ENCODE data around the gene PLEKHG2. TPM values are rescaled to one million over a fixed set of nuclear protein-coding genes. Genes with fewer than 3 reads are reported as not detected.
A peak's percentile ranks its signal among the peaks of the same experiment; 100 is the strongest.

PLEKHG2 gene
- total and polyA plus RNA-seq, 9 of the 15 experiments (the other 6 are each of a cell fraction or from before 2014, with no cell fraction given) = 0.98 to 45.7 (median 9.8) TPM

DNA sequence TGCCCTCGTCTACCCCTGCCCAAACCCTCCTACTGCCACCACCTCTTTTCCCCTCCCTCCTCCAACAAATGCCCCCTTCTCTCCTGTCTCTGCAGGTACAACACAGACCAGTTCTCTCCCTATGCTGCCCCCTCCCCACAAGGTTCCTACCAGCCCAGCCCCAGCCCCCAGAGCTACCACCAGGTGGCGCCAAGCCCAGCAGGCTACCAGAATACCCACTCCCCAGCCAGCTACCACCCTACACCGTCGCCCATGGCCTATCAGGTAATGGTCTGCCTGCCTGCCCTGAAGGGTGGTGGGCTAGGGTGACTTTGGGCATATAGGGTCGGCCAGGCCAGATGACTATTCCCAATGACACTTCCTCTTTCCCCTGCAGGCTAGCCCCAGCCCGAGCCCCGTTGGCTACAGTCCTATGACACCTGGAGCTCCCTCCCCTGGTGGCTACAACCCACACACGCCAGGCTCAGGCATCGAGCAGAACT lies 61.7 kb downstream of the PLEKHG2 start (continued):
- TF ChIP-seq EHMT2 (IDR thresholded peaks at IDR 0.05) = no peak
- peak; percentile 76 for TF ChIP-seq ZBTB7A (IDR thresholded peaks at IDR 0.05; ENCODE audit: borderline replicate concordance, control insufficient read depth, low read depth, low read length)
- TF ChIP-seq, protein P1, sequence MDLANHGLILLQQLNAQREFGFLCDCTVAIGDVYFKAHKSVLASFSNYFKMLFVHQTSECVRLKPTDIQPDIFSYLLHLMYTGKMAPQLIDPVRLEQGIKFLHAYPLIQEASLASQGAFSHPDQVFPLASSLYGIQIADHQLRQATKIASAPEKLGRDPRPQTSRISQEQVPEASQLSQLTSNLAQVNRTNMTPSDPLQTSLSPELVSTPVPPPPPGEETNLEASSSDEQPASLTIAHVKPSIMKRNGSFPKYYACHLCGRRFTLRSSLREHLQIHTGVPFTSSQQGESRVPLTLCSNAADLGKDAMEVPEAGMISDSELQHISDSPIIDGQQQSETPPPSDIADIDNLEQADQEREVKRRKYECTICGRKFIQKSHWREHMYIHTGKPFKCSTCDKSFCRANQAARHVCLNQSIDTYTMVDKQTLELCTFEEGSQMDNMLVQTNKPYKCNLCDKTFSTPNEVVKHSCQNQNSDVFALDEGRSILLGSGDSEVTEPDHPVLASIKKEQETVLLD (IDR thresholded peaks at IDR 0.05) = peak; percentile 38; the same call in 1 of the 2 replicates
- TF ChIP-seq MAZ (CRISPR knock-in tag; conservative IDR thresholded peaks at IDR 0.05 in 1 of 2, IDR thresholded peaks at IDR 0.05 in 1 of 2) = peak in 1 of 2 experiments; percentile 36; a peak in 1 of 4 replicates
- TF ChIP-seq, protein P2, sequence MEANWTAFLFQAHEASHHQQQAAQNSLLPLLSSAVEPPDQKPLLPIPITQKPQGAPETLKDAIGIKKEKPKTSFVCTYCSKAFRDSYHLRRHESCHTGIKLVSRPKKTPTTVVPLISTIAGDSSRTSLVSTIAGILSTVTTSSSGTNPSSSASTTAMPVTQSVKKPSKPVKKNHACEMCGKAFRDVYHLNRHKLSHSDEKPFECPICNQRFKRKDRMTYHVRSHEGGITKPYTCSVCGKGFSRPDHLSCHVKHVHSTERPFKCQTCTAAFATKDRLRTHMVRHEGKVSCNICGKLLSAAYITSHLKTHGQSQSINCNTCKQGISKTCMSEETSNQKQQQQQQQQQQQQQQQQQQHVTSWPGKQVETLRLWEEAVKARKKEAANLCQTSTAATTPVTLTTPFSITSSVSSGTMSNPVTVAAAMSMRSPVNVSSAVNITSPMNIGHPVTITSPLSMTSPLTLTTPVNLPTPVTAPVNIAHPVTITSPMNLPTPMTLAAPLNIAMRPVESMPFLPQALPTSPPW (CRISPR knock-in tag; IDR thresholded peaks at IDR 0.05) = peak; percentile 38
- peak; percentile 66; the same call in 1 of the 2 replicates for TF ChIP-seq SMC3 (conservative IDR thresholded peaks at IDR 0.05; ENCODE audit: insufficient read depth, low read depth, low read length)
- no peak for TF ChIP-seq DACH1 (IDR thresholded peaks at IDR 0.05; ENCODE audit: partially characterized antibody)
- no peak for TF ChIP-seq ILK (tag; IDR thresholded peaks at IDR 0.05; ENCODE audit: borderline replicate concordance, low read depth)
- no peak for TF ChIP-seq MTA3 (IDR thresholded peaks at IDR 0.05; ENCODE audit: borderline replicate concordance)
- TF ChIP-seq SMAD1 (IDR thresholded peaks at IDR 0.05; ENCODE audit: low read depth, low read length, partially characterized antibody) = no peak
- TF ChIP-seq PHF21A (IDR thresholded peaks at IDR 0.05; ENCODE audit: borderline replicate concordance, low read depth) = no peak
- peak; percentile 39; the same call in 1 of the 2 replicates for TF ChIP-seq POLR2G (IDR thresholded peaks at IDR 0.05; ENCODE audit: low read depth, low read length)
- TF ChIP-seq, protein P3, sequence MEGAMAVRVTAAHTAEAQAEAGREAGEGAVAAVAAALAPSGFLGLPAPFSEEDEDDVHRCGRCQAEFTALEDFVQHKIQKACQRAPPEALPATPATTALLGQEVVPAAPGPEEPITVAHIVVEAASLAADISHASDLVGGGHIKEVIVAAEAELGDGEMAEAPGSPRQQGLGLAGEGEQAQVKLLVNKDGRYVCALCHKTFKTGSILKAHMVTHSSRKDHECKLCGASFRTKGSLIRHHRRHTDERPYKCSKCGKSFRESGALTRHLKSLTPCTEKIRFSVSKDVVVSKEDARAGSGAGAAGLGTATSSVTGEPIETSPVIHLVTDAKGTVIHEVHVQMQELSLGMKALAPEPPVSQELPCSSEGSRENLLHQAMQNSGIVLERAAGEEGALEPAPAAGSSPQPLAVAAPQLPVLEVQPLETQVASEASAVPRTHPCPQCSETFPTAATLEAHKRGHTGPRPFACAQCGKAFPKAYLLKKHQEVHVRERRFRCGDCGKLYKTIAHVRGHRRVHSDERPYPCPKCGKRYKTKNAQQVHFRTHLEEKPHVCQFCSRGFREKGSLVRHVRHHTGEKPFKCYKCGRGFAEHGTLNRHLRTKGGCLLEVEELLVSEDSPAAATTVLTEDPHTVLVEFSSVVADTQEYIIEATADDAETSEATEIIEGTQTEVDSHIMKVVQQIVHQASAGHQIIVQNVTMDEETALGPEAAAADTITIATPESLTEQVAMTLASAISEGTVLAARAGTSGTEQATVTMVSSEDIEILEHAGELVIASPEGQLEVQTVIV (CRISPR knock-in tag; IDR thresholded peaks at IDR 0.05; ENCODE audit: borderline replicate concordance) = no peak
- peak; percentile 65 for TF ChIP-seq SPI1 (IDR thresholded peaks at IDR 0.05; ENCODE audit: borderline replicate concordance, low read depth, low read length)
- TF ChIP-seq, protein P4, sequence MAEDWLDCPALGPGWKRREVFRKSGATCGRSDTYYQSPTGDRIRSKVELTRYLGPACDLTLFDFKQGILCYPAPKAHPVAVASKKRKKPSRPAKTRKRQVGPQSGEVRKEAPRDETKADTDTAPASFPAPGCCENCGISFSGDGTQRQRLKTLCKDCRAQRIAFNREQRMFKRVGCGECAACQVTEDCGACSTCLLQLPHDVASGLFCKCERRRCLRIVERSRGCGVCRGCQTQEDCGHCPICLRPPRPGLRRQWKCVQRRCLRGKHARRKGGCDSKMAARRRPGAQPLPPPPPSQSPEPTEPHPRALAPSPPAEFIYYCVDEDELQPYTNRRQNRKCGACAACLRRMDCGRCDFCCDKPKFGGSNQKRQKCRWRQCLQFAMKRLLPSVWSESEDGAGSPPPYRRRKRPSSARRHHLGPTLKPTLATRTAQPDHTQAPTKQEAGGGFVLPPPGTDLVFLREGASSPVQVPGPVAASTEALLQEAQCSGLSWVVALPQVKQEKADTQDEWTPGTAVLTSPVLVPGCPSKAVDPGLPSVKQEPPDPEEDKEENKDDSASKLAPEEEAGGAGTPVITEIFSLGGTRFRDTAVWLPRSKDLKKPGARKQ (CRISPR knock-in tag; IDR thresholded peaks at IDR 0.05) = no peak
- TF ChIP-seq, protein P5, sequence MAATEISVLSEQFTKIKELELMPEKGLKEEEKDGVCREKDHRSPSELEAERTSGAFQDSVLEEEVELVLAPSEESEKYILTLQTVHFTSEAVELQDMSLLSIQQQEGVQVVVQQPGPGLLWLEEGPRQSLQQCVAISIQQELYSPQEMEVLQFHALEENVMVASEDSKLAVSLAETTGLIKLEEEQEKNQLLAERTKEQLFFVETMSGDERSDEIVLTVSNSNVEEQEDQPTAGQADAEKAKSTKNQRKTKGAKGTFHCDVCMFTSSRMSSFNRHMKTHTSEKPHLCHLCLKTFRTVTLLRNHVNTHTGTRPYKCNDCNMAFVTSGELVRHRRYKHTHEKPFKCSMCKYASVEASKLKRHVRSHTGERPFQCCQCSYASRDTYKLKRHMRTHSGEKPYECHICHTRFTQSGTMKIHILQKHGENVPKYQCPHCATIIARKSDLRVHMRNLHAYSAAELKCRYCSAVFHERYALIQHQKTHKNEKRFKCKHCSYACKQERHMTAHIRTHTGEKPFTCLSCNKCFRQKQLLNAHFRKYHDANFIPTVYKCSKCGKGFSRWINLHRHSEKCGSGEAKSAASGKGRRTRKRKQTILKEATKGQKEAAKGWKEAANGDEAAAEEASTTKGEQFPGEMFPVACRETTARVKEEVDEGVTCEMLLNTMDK (IDR thresholded peaks at IDR 0.05; ENCODE audit: borderline replicate concordance, insufficient read depth, low read depth, low read length, poor library complexity, severe bottlenecking) = peak; percentile 91
- no peak for TF ChIP-seq ZNF780A (CRISPR knock-in tag; IDR thresholded peaks at IDR 0.05)
